AG04450 (cell line): ENCODE measurements around the gene TNFSF13. TPM values are rescaled to one million over a fixed set of nuclear protein-coding genes. Genes with fewer than 3 reads are reported as not detected.

ENCODE experiments used
- CTCF ChIA-PET: fragments of 300-600, 350-600 bp; formaldehyde crosslinking; extraction: SDS; loops from one replicate; lab custom pipeline; 2022; ENCODE audit warnings: antibody characterized with exemption, inconsistent platforms; lab: Charles Lee
- POLR2A ChIA-PET: fragments of 350-600 bp; formaldehyde crosslinking; extraction: SDS; loops from one replicate; lab custom pipeline; 2021; ENCODE audit warnings: antibody characterized with exemption, inconsistent platforms; lab: Yijun Ruan, JAX
- DNase-seq: peaks from one replicate; pipeline ENCODE4 v3.0.0-alpha.2; 2011; ENCODE audit warnings: low read depth, low spot score
- H3K27ac ChIP-seq: one replicate; pipeline ENCODE4 v1.5.1; 2012; ENCODE audit warnings: low read depth, low read length, control low read depth
- H3K27me3 ChIP-seq: one replicate; pipeline ENCODE4 v1.6.0; 2012; ENCODE audit warnings: low read length; ENCODE audit not compliant: control insufficient read depth, insufficient read depth
- H3K4me3 ChIP-seq: 2 replicates; pipeline ENCODE4 v1.5.1; 2011; ENCODE audit warnings: mild to moderate bottlenecking, low read depth, low read length, control low read depth
- H3K9me3 ChIP-seq: 2 replicates; pipeline ENCODE4 v1.5.1; 2012; ENCODE audit warnings: low read length; ENCODE audit not compliant: control insufficient read depth, insufficient read depth
- CTCF ChIP-seq: IDR thresholded peaks from 2 replicates; pipeline ENCODE4 v1.5.1; 2011; ENCODE audit warnings: low read depth, low read length, control low read depth, inconsistent platforms
- polyA plus RNA-seq: library from polyadenylated mRNA; depleted of rRNA; stranded (reverse); fragments of >200 nt; gene quantifications from 2 replicates; pipeline ENCODE4 v1.2.3, GENCODE V29; 2011

TNFSF13 gene
- polyA plus RNA-seq, 1 experiment = 0.83 TPM

- ChIA-PET POLR2A (interaction anchor here (0.6 to 2.8 kb wide), 9 partner anchors 9 to 97 kb away, joined by 3 to 22 read pairs (median 4); partner anchors contain the start of genes CD68, SAT2, SENP3 and TP53), CTCF (interaction anchor here (0.5 to 2.4 kb wide), 20 partner anchors 11 to 544 kb away, joined by 3 to 39 read pairs (median 6); partner anchors contain the start of genes FXR2, SENP3, TMEM95 and TP53)
- no peak for TF ChIP-seq CTCF
- no peak for DNase-seq
- Histone ChIP-seq H3K27ac (peak within 1 kb of the TSS; percentile 94), H3K9me3 (no peaks in the 10 kb centered on the region), H3K27me3 (no peaks in the 10 kb centered on the region), H3K4me3 (peak within 1 kb of the TSS; percentile 34)
Measured at GRCh38 chr17:7589891-7590691, 31.5 kb downstream of the TNFSF13 start, which contains the start of gene SOX15. SOX15 (minus strand) TSS chr17:7590094; CDS start chr17:7589676, 418 bp downstream.

GRCh38 chr17:7590743-7591142, 32.2 kb downstream of the TNFSF13 start:
- H3K4me3 ChIP-seq = no peak overlapping the region
- no peak for DNase-seq
- H3K27ac ChIP-seq = peak overlapping the region; percentile 86
- ChIA-PET POLR2A (interaction anchor here (0.6 to 2.8 kb wide), 3 partner anchors 11 to 96 kb away, joined by 3 to 22 read pairs (median 9); partner anchors contain the start of genes CD68, TP53 and WRAP53), CTCF (interaction anchor here (0.8 to 2.4 kb wide), 5 partner anchors 30 to 545 kb away, joined by 3 to 29 read pairs (median 10); partner anchors contain the start of genes SENP3 and TMEM95)
- H3K27me3 ChIP-seq = no peaks in the 10 kb centered on the region
- H3K9me3 ChIP-seq = no peaks in the 10 kb centered on the region
- no peak for TF ChIP-seq CTCF

GRCh38 chr17:7591596-7591995, 33.0 kb downstream of the TNFSF13 start:
- DNase-seq = no peak
- Histone ChIP-seq H3K9me3 (no peaks in the 10 kb centered on the region), H3K4me3 (no peak overlapping the region), H3K27me3 (no peaks in the 10 kb centered on the region), H3K27ac (no peak overlapping the region)
- TF ChIP-seq CTCF = no peak
- ChIA-PET POLR2A (no interaction called here), CTCF (interaction anchor here (0.9 kb wide), 1 partner anchor 77 kb away, joined by 3 read pairs; no protein-coding TSS in a partner anchor)

GRCh38 chr17:7592422-7593021, 34.0 kb downstream of the TNFSF13 start:
- CTCF ChIA-PET = no interaction called here
- TF ChIP-seq CTCF = no peak
- H3K27me3 ChIP-seq = no peaks in the 10 kb centered on the region
- H3K27ac ChIP-seq = no peak overlapping the region
- H3K4me3 ChIP-seq = no peak overlapping the region
- POLR2A ChIA-PET = interaction anchor here (0.6 kb wide), 1 partner anchor 115 kb away, joined by 3 read pairs; no protein-coding TSS in a partner anchor
- no peaks in the 10 kb centered on the region for H3K9me3 ChIP-seq
- DNase-seq = no peak
